ENCODE results near the gene FRRS1.

The FRRS1 gene

DNA sequence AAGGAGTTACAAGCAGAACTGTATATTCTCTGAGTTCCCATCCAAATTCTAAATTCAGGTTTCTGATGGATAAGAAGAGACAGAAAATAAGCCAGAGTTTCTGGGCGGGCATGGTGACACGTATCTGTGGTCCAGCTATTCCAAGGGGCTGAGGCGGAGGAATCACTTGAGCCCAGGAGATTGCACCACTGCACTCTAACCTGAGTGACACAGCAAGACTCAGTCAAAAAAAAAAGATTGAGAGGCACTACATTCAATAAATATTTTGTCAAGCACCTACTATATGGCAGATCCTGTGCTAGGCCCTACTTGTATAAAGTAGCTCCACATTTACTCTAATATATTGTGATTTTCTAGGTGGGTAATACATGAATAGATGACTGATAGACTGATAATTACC lies 6.4 kb upstream of the FRRS1 start:
- DNase-seq, result no peak
- H3K27ac ChIP-seq (ENCODE audit: low read length), result no peak overlapping the region
- no peaks in the 10 kb centered on the region for H3K4me1 ChIP-seq (ENCODE audit: low read length)
- H3K27me3 ChIP-seq (replicated peaks; ENCODE audit: insufficient read depth, low read length), result no peaks in the 10 kb centered on the region
- H3K9me2 ChIP-seq (replicated peaks; ENCODE audit: insufficient read depth, low read length), result no peaks in the 10 kb centered on the region
- TF ChIP-seq, protein P1, sequence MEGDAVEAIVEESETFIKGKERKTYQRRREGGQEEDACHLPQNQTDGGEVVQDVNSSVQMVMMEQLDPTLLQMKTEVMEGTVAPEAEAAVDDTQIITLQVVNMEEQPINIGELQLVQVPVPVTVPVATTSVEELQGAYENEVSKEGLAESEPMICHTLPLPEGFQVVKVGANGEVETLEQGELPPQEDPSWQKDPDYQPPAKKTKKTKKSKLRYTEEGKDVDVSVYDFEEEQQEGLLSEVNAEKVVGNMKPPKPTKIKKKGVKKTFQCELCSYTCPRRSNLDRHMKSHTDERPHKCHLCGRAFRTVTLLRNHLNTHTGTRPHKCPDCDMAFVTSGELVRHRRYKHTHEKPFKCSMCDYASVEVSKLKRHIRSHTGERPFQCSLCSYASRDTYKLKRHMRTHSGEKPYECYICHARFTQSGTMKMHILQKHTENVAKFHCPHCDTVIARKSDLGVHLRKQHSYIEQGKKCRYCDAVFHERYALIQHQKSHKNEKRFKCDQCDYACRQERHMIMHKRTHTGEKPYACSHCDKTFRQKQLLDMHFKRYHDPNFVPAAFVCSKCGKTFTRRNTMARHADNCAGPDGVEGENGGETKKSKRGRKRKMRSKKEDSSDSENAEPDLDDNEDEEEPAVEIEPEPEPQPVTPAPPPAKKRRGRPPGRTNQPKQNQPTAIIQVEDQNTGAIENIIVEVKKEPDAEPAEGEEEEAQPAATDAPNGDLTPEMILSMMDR (IDR thresholded peaks at IDR 0.05; ENCODE audit: low read length), result no peak
- TF ChIP-seq EZH2phosphoT487 (IDR thresholded peaks at IDR 0.05; ENCODE audit: low read length) (no peak), EZH2 (optimal IDR thresholded peaks at IDR 0.05; ENCODE audit: low read depth, low read length) (no peak)
- H3K79me2 ChIP-seq (ENCODE audit: low read length), result no peaks in the 10 kb centered on the region
- H3K4me3 ChIP-seq (ENCODE audit: low read length), result no peak overlapping the region
- H3F3A ChIP-seq (ENCODE audit: insufficient read depth, low read length), result no peaks in the 10 kb centered on the region
- H4K20me1 ChIP-seq (ENCODE audit: insufficient read depth, low read length), result no peaks in the 10 kb centered on the region
- H3K9ac ChIP-seq (ENCODE audit: low read length), result no peak overlapping the region
- H2AFZ ChIP-seq (ENCODE audit: low read length), result no peak overlapping the region
- no peak overlapping the region for H3K4me2 ChIP-seq (ENCODE audit: low read depth, low read length)
- H3K9me3 ChIP-seq (replicated peaks; ENCODE audit: insufficient read depth, low read length), result no peaks in the 10 kb centered on the region
- H3K36me3 ChIP-seq (replicated peaks; ENCODE audit: insufficient read depth, low read length), result no peaks in the 10 kb centered on the region

- Histone ChIP-seq H3K9me2 (replicated peaks; ENCODE audit: insufficient read depth, low read length) (no peaks in the 10 kb centered on the region), H3K27me3 (replicated peaks; ENCODE audit: insufficient read depth, low read length) (no peaks in the 10 kb centered on the region), H3K4me2 (ENCODE audit: low read depth, low read length) (no peak overlapping the region), H4K20me1 (ENCODE audit: insufficient read depth, low read length) (no peaks in the 10 kb centered on the region), H3K36me3 (replicated peaks; ENCODE audit: insufficient read depth, low read length) (no peaks in the 10 kb centered on the region), H3K79me2 (ENCODE audit: low read length) (no peaks in the 10 kb centered on the region), H3F3A (ENCODE audit: insufficient read depth, low read length) (peaks cover 6% of the 10 kb centered on the region; the same call in 1 of the 2 replicates), H3K9me3 (replicated peaks; ENCODE audit: insufficient read depth, low read length) (no peaks in the 10 kb centered on the region), H2AFZ (ENCODE audit: low read length) (no peak overlapping the region), H3K9ac (ENCODE audit: low read length) (no peak overlapping the region), H3K4me1 (ENCODE audit: low read length) (no peaks in the 10 kb centered on the region), H3K27ac (ENCODE audit: low read length) (no peak overlapping the region), H3K4me3 (ENCODE audit: low read length) (no peak overlapping the region)
- no peak for TF ChIP-seq EZH2phosphoT487 (IDR thresholded peaks at IDR 0.05; ENCODE audit: low read length)
- TF ChIP-seq, protein P1 (IDR thresholded peaks at IDR 0.05; ENCODE audit: low read length), result no peak
- no peak for TF ChIP-seq EZH2 (optimal IDR thresholded peaks at IDR 0.05; ENCODE audit: low read depth, low read length)
- DNase-seq, result no peak
These were observed 5.1 kb upstream of the FRRS1 start for GRCh38 chr1:99771513-99771918.

- no peaks in the 10 kb centered on the region for H4K20me1 ChIP-seq (ENCODE audit: insufficient read depth, low read length)
- H3K79me2 ChIP-seq (ENCODE audit: low read length), result no peaks in the 10 kb centered on the region
- no peaks in the 10 kb centered on the region for H3K4me1 ChIP-seq (ENCODE audit: low read length)
- no peak overlapping the region for H2AFZ ChIP-seq (ENCODE audit: low read length)
- no peaks in the 10 kb centered on the region for H3K36me3 ChIP-seq (replicated peaks; ENCODE audit: insufficient read depth, low read length)
- no peak for DNase-seq
- no peak overlapping the region for H3K27ac ChIP-seq (ENCODE audit: low read length)
- H3K9me2 ChIP-seq (replicated peaks; ENCODE audit: insufficient read depth, low read length), result no peaks in the 10 kb centered on the region
- TF ChIP-seq, protein P1 (IDR thresholded peaks at IDR 0.05; ENCODE audit: low read length), result no peak
- TF ChIP-seq EZH2 (optimal IDR thresholded peaks at IDR 0.05; ENCODE audit: low read depth, low read length) (no peak), EZH2phosphoT487 (IDR thresholded peaks at IDR 0.05; ENCODE audit: low read length) (no peak)
- H3K4me2 ChIP-seq (ENCODE audit: low read depth, low read length), result no peak overlapping the region
- H3K4me3 ChIP-seq (ENCODE audit: low read length), result no peak overlapping the region
- H3K27me3 ChIP-seq (replicated peaks; ENCODE audit: insufficient read depth, low read length), result no peaks in the 10 kb centered on the region
- peaks cover 10% of the 10 kb centered on the region; the same call in 1 of the 2 replicates for H3F3A ChIP-seq (ENCODE audit: insufficient read depth, low read length)
- H3K9me3 ChIP-seq (replicated peaks; ENCODE audit: insufficient read depth, low read length), result no peaks in the 10 kb centered on the region
- H3K9ac ChIP-seq (ENCODE audit: low read length), result no peak overlapping the region
These were observed 2.2 kb upstream of the FRRS1 start for GRCh38 chr1:99768524-99769245.

Data from MM.1S (cell line).